GM03348 (cell line): ENCODE results near the gene LRMDA.

ENCODE experiments used
- DNase-seq: peaks from one replicate; pipeline ENCODE4 v3.0.0; 2012; ENCODE audit warnings: low spot score

LRMDA gene

GRCh38 chr10:76270464-76270863, 839.0 kb downstream of the LRMDA start:
- no peak for DNase-seq

- no peak for DNase-seq
These were observed 843.5 kb downstream of the LRMDA start for GRCh38 chr10:76274933-76275332.

- DNase-seq: no peak
These were observed 847.5 kb downstream of the LRMDA start for GRCh38 chr10:76278811-76279460.

GRCh38 chr10:76281659-76282058, 850.2 kb downstream of the LRMDA start:
- DNase-seq: no peak

- no peak for DNase-seq
These were observed 850.9 kb downstream of the LRMDA start for GRCh38 chr10:76282061-76283025.

GRCh38 chr10:76284351-76284750, 852.9 kb downstream of the LRMDA start:
- no peak for DNase-seq

- DNase-seq: peak; percentile 51
These were observed 853.6 kb downstream of the LRMDA start for GRCh38 chr10:76285012-76285411.

GRCh38 chr10:76285515-76285914, 854.1 kb downstream of the LRMDA start:
- DNase-seq: no peak

GRCh38 chr10:76286536-76286935, 855.1 kb downstream of the LRMDA start:
- no peak for DNase-seq

- DNase-seq: no peak
These were observed 856.4 kb downstream of the LRMDA start for GRCh38 chr10:76287856-76288255.

- no peak for DNase-seq
These were observed 859.8 kb downstream of the LRMDA start for GRCh38 chr10:76291175-76291574.

- no peak for DNase-seq
These were observed 860.5 kb downstream of the LRMDA start for GRCh38 chr10:76291885-76292284.

- no peak for DNase-seq
These were observed 865.5 kb downstream of the LRMDA start for GRCh38 chr10:76296957-76297356.

GRCh38 chr10:76297358-76297757, 865.9 kb downstream of the LRMDA start:
- DNase-seq: no peak

GRCh38 chr10:76297780-76298281, 866.4 kb downstream of the LRMDA start:
- DNase-seq: no peak

GRCh38 chr10:76298329-76298728, 866.9 kb downstream of the LRMDA start:
- DNase-seq: no peak

- DNase-seq: no peak
These were observed 868.1 kb downstream of the LRMDA start for GRCh38 chr10:76299501-76299900.

- DNase-seq: no peak
These were observed 869.8 kb downstream of the LRMDA start for GRCh38 chr10:76301211-76301610.

- DNase-seq: no peak
These were observed 870.5 kb downstream of the LRMDA start for GRCh38 chr10:76301950-76302349.

- no peak for DNase-seq
These were observed 871.1 kb downstream of the LRMDA start for GRCh38 chr10:76302481-76302880.

GRCh38 chr10:76302961-76303630, 871.7 kb downstream of the LRMDA start:
- DNase-seq: no peak

GRCh38 chr10:76303682-76304316, 872.4 kb downstream of the LRMDA start:
- DNase-seq: peak; percentile 76
